RWPE2 (cell line): ENCODE data around the gene LDLRAD4.

ENCODE experiments used
- ATAC-seq: fragments of 200-7000 bp; cut with Tn5 transposase; 3 replicates; pipeline ENCODE4 v1.9.1; 2021; ENCODE audit warnings: low read depth
- DNase-seq: peaks from one replicate; pipeline ENCODE4 v3.0.0-alpha.2; 2020; ENCODE audit warnings: low spot score
- H3K27ac ChIP-seq: fragments of 450-650 bp; 2 replicates; pipeline ENCODE4 v1.5.1; 2017; ENCODE audit warnings: mild to moderate bottlenecking; ENCODE audit not compliant: poor library complexity, severe bottlenecking
- H3K27me3 ChIP-seq: fragments of 250-450 bp; sonication (Bioruptor Pico); 2 replicates; pipeline ENCODE4 v1.5.1; 2021; ENCODE audit warnings: mild to moderate bottlenecking, moderate library complexity; ENCODE audit not compliant: insufficient read depth, poor library complexity, severe bottlenecking
- H3K36me3 ChIP-seq: fragments of 250-450 bp; sonication (Bioruptor Pico); 2 replicates; pipeline ENCODE4 v1.5.1; 2020; ENCODE audit warnings: low read depth, mild to moderate bottlenecking, moderate library complexity
- H3K4me1 ChIP-seq: fragments of 250-450 bp; sonication (Bioruptor Pico); 2 replicates; pipeline ENCODE4 v1.5.1; 2021; ENCODE audit warnings: mild to moderate bottlenecking, moderate library complexity; ENCODE audit not compliant: insufficient read depth, poor library complexity, severe bottlenecking
- H3K4me3 ChIP-seq: fragments of 250-450 bp; sonication (Bioruptor Pico); 2 replicates; pipeline ENCODE4 v1.5.1; 2021; ENCODE audit warnings: mild to moderate bottlenecking, moderate library complexity; ENCODE audit not compliant: severe bottlenecking
- H3K9me3 ChIP-seq: fragments of 250-450 bp; sonication (Bioruptor Pico); 2 replicates; pipeline ENCODE4 v1.5.1; 2021; ENCODE audit warnings: mild to moderate bottlenecking, moderate library complexity; ENCODE audit not compliant: severe bottlenecking
- CTCF ChIP-seq: fragments of 450-650 bp; IDR thresholded peaks from one replicate; pipeline ENCODE4 v1.5.1; 2017; ENCODE audit warnings: mild to moderate bottlenecking, moderate library complexity; ENCODE audit not compliant: poor library complexity, severe bottlenecking

The LDLRAD4 gene

DNA sequence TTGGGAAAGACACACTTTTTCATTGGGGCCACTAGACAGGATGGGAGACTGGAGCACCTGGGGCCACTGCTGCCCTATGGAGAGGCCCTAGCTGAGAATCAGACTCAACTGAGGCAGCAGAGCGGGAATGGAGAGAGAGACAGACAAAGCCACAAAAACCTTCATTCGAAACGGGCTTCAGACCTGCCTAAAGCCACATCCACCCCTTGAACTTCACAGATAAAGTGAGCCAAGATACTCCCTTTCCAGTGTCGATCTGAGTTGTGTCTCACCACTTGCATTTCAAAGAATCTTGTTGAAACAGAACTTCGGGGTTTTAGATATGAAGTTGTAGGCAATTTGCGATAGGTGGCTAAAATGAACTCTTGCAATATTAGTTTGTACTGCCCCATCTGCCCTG is 11.3 kb upstream of the LDLRAD4 start:
- H3K36me3 ChIP-seq, result no peaks in the 10 kb centered on the region
- H3K27me3 ChIP-seq, result peaks cover 28% of the 10 kb centered on the region
- H3K4me3 ChIP-seq, result no peak overlapping the region
- no peak for TF ChIP-seq CTCF
- H3K4me1 ChIP-seq, result no peaks in the 10 kb centered on the region
- DNase-seq (no peak), ATAC-seq (no peak)
- H3K27ac ChIP-seq, result no peak overlapping the region
- H3K9me3 ChIP-seq, result no peaks in the 10 kb centered on the region

DNA sequence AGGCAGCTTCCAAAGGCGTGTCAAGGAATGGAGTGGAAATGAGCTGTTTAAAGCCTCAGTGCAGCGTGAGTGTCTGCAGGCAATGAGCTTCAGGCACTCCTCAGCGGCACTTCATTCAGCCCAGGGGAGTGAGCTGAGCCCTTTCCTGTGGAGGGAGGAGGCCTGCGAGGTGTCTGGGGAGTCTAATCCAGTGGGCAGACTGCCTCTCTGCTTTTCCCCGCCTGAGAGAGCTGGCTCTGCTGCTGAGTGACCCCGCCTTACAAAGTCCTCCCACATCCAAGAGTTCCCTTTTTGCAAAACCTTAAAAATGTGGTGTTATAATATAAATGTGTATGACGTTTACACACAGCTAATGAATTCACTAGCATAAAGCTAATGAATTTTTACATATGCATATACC is 7.0 kb upstream of the LDLRAD4 start:
- Histone ChIP-seq H3K4me1 (no peaks in the 10 kb centered on the region), H3K9me3 (no peaks in the 10 kb centered on the region), H3K27me3 (peaks cover 47% of the 10 kb centered on the region), H3K36me3 (no peaks in the 10 kb centered on the region), H3K27ac (no peak overlapping the region), H3K4me3 (no peak overlapping the region)
- ATAC-seq, result no peak
- DNase-seq, result no peak
- no peak for TF ChIP-seq CTCF

GRCh38 chr18:13213036-13213795 is 5.3 kb upstream of the LDLRAD4 start:
- Histone ChIP-seq H3K9me3 (no peaks in the 10 kb centered on the region), H3K27me3 (peaks cover 44% of the 10 kb centered on the region), H3K4me1 (no peaks in the 10 kb centered on the region), H3K36me3 (no peaks in the 10 kb centered on the region), H3K4me3 (no peak overlapping the region), H3K27ac (no peak overlapping the region)
- TF ChIP-seq CTCF, result no peak
- no peak for ATAC-seq
- DNase-seq, result no peak

DNA sequence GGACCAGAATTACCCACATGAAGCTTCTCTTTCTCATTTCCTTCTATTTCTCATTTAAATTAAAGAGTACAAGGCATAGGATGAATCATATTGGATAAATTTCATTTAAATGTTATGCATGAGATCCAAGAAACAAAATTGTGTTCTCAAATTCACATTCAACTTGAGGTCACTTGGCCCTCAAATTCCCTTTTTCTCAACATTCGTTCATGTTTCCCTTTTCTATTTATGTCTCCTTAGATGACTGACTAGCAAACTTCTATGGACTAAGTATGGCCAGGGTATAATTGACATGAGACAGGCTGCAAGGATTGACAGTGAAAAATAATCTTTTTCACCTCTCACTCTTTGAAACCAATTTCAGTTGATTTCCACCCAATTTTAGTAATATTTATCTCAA is 4.0 kb upstream of the LDLRAD4 start:
- H3K4me1 ChIP-seq, result no peaks in the 10 kb centered on the region
- ATAC-seq, result no peak

More for the DNA sequence above, 4.0 kb upstream of the LDLRAD4 start:
- Histone ChIP-seq H3K27ac (no peak overlapping the region), H3K27me3 (peaks cover 49% of the 10 kb centered on the region), H3K4me3 (no peak overlapping the region), H3K36me3 (no peaks in the 10 kb centered on the region), H3K9me3 (no peaks in the 10 kb centered on the region)
- no peak for TF ChIP-seq CTCF
- DNase-seq, result no peak
